ENCODE measurements around the gene ZFAND3.

DNA sequence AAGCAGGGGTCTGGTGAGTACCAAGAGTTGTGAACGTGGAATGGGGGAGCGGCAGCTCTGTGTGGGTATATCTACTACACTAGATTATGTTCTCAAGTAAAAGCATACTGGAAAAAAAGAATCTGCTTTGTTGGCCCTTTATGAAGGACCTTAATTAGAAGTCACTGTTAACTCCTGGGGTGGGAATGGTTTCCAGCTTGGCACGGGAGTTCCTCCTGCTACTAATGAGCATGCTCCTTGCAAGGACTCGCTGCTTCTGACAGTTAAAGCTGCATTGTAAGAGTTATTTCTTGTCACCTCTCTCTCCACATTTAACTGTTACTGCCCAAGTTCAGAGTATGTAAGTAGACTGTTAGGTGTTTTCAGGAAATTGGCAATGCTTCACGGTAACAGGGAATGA, 292.7 kb downstream of the ZFAND3 start:
- TF ChIP-seq BHLHE40 (IDR thresholded peaks at IDR 0.05; ENCODE audit: low read depth, low read length) (no peak), REST (IDR thresholded peaks at IDR 0.05) (no peak), CTCF (IDR thresholded peaks at IDR 0.05) (no peak), FOSL2 (IDR thresholded peaks at IDR 0.05) (no peak), FOSL2 (CRISPR knock-in tag; IDR thresholded peaks at IDR 0.05) (no peak), TFCP2L1 (CRISPR knock-in tag; IDR thresholded peaks at IDR 0.05) (no peak), ESRRA (IDR thresholded peaks at IDR 0.05; ENCODE audit: borderline replicate concordance, low read length) (no peak), POLR2A (IDR thresholded peaks at IDR 0.05; ENCODE audit: low read length) (no peak), RCOR1 (IDR thresholded peaks at IDR 0.05; ENCODE audit: low read depth, low read length) (no peak), NFE2L2 (conservative IDR thresholded peaks at IDR 0.05; ENCODE audit: low read length) (no peak), EP300 (IDR thresholded peaks at IDR 0.05) (no peak), SMC3 (IDR thresholded peaks at IDR 0.05) (no peak), HDAC2 (IDR thresholded peaks at IDR 0.05) (no peak), USF2 (IDR thresholded peaks at IDR 0.05) (no peak), PHF8 (IDR thresholded peaks at IDR 0.05; ENCODE audit: borderline replicate concordance, low read depth) (no peak)

Data from A549 (cell line).